ENCODE data around the gene IGFBP4. TPM values are rescaled to one million over a fixed set of nuclear protein-coding genes. Genes with fewer than 3 reads are reported as not detected.

Gene IGFBP4
- total and polyA plus RNA-seq, 2 donors (not counting 1 experiment from before 2014, with no cell fraction given): 4.6 to 31.3 TPM

GRCh38 chr17:40484285-40484972 lies 41.2 kb downstream of the IGFBP4 start:
- H3K27ac ChIP-seq (ENCODE audit: low read length in 2 of 2): no peak overlapping the region
- TF ChIP-seq EZH2 (IDR thresholded peaks at IDR 0.05; ENCODE audit: borderline replicate concordance, insufficient read depth, low read depth, low read length, poor library complexity, severe bottlenecking): no peak
- no peak overlapping the region for H2AFZ ChIP-seq (ENCODE audit: insufficient read depth, low read depth, low read length, poor library complexity, severe bottlenecking)
- no peaks in the 10 kb centered on the region for H3K27me3 ChIP-seq (replicated peaks in 1 of 4; ENCODE audit: control extremely low read depth in 1 of 4, control insufficient read depth in 3 of 4, insufficient read depth in 4 of 4, low read length in 3 of 4)
- H3K27me3 Mint-ChIP-seq: no peaks in the 10 kb centered on the region
- CTCF ChIA-PET: interaction anchor here (1.1 to 1.2 kb wide), 2 partner anchors 8 to 49 kb away, joined by 3 to 5 read pairs; no protein-coding TSS in a partner anchor
- H3K36me3 ChIP-seq (replicated peaks in 1 of 2; ENCODE audit: control extremely low read depth in 1 of 2, control insufficient read depth in 1 of 2, extremely low read depth in 1 of 2, insufficient read depth in 2 of 2, low read length in 1 of 2): no peaks in the 10 kb centered on the region
- ATAC-seq (ENCODE audit: low read depth): no peak
- no peak overlapping the region for H3K4me3 ChIP-seq (ENCODE audit: control extremely low read depth in 1 of 5, extremely low read depth in 1 of 5, insufficient read depth in 1 of 5, low read depth in 2 of 5, low read length in 4 of 5)
- H3K4me1 Mint-ChIP-seq: peaks cover 40% of the 10 kb centered on the region
- intact Hi-C loops (cut with micrococcal nuclease): no loop called here
- no peak overlapping the region for H3K4me2 ChIP-seq (replicated peaks; ENCODE audit: low read depth, low read length, poor library complexity, severe bottlenecking)
- H4K20me1 ChIP-seq (ENCODE audit: control insufficient read depth, insufficient read depth, low read length, poor library complexity, severe bottlenecking): no peaks in the 10 kb centered on the region
- no peaks in the 10 kb centered on the region for H3K9me3 Mint-ChIP-seq (ENCODE audit: insufficient read depth)
- DNase-seq: no peak
- no peaks in the 10 kb centered on the region for H3K9me3 ChIP-seq (ENCODE audit: control extremely low read depth in 1 of 3, control insufficient read depth in 2 of 3, insufficient read depth in 1 of 3, low read length in 2 of 3)
- H3K27ac Mint-ChIP-seq: no peak overlapping the region
- no peak overlapping the region for H3K4me3 Mint-ChIP-seq
- 90% methylated on average over 18 of the region's 18 CpGs for WGBS (ENCODE audit: insufficient coverage)
- POLR2A ChIA-PET: no interaction called here
- H3K9ac ChIP-seq (ENCODE audit: low read length): no peak overlapping the region
- no peaks in the 10 kb centered on the region for H3K79me2 ChIP-seq (ENCODE audit: control insufficient read depth, insufficient read depth, low read length)
- H3K4me1 ChIP-seq (ENCODE audit: control insufficient read depth in 2 of 2, insufficient read depth in 2 of 2, low read length in 2 of 2): peaks cover 33 to 42% of the 10 kb centered on the region in 2 donors

- TF ChIP-seq CTCF (IDR thresholded peaks at IDR 0.05): no peak
- no peak for TF ChIP-seq EZH2 (IDR thresholded peaks at IDR 0.05; ENCODE audit: borderline replicate concordance, insufficient read depth, low read depth, low read length, poor library complexity, severe bottlenecking)
- intact Hi-C loops (cut with micrococcal nuclease): no loop called here
- H3K9me3 ChIP-seq (ENCODE audit: control extremely low read depth in 1 of 3, control insufficient read depth in 2 of 3, insufficient read depth in 1 of 3, low read length in 2 of 3): no peaks in the 10 kb centered on the region
- Mint-ChIP-seq H3K4me1 (peaks cover 39% of the 10 kb centered on the region), H3K27ac (no peak overlapping the region), H3K9me3 (ENCODE audit: insufficient read depth) (no peaks in the 10 kb centered on the region), H3K27me3 (no peaks in the 10 kb centered on the region), H3K4me3 (no peak overlapping the region)
- no peaks in the 10 kb centered on the region for H3K27me3 ChIP-seq (replicated peaks in 1 of 4; ENCODE audit: control extremely low read depth in 1 of 4, control insufficient read depth in 3 of 4, insufficient read depth in 4 of 4, low read length in 3 of 4)
- no peaks in the 10 kb centered on the region for H4K20me1 ChIP-seq (ENCODE audit: control insufficient read depth, insufficient read depth, low read length, poor library complexity, severe bottlenecking)
- no peaks in the 10 kb centered on the region for H3K36me3 ChIP-seq (replicated peaks in 1 of 2; ENCODE audit: control extremely low read depth in 1 of 2, control insufficient read depth in 1 of 2, extremely low read depth in 1 of 2, insufficient read depth in 2 of 2, low read length in 1 of 2)
- ATAC-seq (ENCODE audit: low read depth): no peak
- no peaks in the 10 kb centered on the region for H3K79me2 ChIP-seq (ENCODE audit: control insufficient read depth, insufficient read depth, low read length)
- H2AFZ ChIP-seq (ENCODE audit: insufficient read depth, low read depth, low read length, poor library complexity, severe bottlenecking): no peak overlapping the region
- no peak overlapping the region for H3K9ac ChIP-seq (ENCODE audit: low read length)
- no peak for DNase-seq
- peaks cover 32 to 42% of the 10 kb centered on the region in 2 donors for H3K4me1 ChIP-seq (ENCODE audit: control insufficient read depth in 2 of 2, insufficient read depth in 2 of 2, low read length in 2 of 2)
- no peak overlapping the region for H3K4me2 ChIP-seq (replicated peaks; ENCODE audit: low read depth, low read length, poor library complexity, severe bottlenecking)
- POLR2A ChIA-PET: no interaction called here
- H3K27ac ChIP-seq (ENCODE audit: low read length in 2 of 2): no peak overlapping the region
- no peak overlapping the region for H3K4me3 ChIP-seq (ENCODE audit: control extremely low read depth in 1 of 5, extremely low read depth in 1 of 5, insufficient read depth in 1 of 5, low read depth in 2 of 5, low read length in 4 of 5)
- 92% methylated on average over 3 of the region's 7 CpGs for WGBS (ENCODE audit: insufficient coverage)
- CTCF ChIA-PET: interaction anchor here (1.1 kb wide), 1 partner anchor 8 kb away, joined by 3 read pairs; no protein-coding TSS in a partner anchor
Measured at GRCh38 chr17:40484973-40485530, 41.8 kb downstream of the IGFBP4 start.
